Measurements from ENCODE around the gene FAM32A.

FAM32A gene

DNA sequence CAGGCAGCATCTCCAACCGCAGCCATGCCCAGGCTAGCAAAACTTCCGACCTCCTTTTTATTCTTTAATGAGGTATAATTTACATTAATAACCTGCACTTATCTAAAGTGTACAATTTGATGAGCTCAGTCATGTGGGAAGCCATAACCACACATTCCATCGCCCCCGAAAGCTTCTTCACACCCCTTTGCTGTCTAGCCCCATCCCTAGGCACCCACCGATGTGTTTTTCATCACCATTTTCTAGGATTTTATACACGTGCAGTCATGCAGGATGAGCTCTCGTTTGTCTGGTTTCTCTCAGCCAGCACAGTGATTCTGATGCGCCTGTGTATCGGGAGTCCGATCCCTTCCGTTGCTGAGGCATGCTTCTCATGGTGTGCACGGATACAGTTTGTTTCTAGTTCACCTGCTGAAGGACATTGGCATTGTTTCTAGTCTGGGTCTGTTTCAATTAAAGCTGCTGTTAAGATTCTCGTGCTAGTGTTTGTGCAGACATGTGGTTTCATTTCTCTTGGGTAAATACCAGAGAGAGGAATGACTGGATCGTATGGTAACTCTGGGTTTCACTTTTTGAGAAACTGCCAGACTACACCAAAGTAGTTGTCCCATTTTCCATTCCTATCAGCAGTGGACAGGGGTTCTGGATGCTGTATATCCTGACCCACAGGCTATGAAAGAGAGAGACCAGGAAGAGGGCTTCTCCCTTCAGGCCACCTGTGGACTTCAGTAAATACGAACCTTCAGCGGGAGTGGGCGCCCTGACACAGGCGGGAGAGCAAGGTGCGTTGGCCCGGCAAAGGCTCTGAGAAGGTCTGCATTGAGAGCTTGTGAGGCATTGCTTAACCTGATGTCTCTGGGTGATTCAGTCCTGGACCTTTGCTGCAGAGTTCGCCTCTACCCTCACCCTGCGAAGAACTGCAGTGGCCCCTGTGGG, 17.4 kb downstream of the FAM32A start:
- no peak for DNase-seq (ENCODE audit: low read depth in 3 of 3)

DNA sequence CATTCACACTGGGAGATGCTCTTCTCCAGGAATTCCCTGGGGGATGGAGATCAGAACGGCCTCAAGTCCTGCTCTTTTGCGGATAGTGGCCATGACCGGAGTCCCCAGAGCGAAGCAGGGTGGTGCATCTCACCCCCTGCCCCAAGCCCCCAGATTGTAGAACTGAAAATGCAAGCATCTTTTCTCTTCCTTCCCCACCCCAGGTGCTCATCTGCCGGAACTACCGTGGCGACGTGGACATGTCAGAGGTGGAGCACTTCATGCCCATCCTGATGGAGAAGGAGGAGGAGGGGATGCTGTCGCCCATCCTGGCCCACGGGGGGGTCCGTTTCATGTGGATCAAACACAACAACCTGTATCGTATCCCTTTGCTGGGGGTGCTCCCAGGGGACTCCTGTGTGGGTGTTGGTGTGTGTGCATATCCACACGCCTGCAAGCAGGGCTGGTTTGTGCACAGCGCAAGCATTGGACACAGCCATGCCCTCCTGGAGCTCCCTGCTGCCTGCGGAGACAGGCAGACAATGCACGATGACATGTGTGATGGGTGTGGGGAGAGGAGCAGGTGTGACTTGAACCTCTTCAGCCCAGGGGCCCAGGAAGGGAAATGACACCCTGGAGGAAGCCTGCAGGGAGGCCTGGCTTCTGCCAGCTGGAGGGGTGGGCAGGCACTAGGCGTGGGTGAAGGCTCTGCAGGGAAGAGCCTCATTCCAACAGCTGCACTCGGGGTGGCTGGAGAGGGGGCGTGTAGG, 18.2 kb downstream of the FAM32A start:
- no peak for DNase-seq (ENCODE audit: low read depth in 3 of 3)

DNA sequence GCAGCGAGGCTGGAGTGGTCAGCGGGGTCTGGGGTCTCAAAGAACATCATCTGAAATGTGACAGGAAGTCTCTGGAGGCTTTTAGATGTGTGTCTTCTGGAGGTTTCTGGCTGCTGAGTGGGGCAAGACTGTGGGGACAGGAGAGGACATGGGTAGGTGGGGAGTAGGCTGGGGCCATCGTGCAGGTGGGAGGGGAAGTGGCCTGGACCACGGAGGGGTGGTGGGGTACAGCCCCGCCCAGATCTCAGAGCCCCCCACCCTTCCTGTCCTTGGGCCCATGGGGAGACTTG, 18.7 kb downstream of the FAM32A start:
- DNase-seq (ENCODE audit: low read depth in 3 of 3), result no peak

DNA sequence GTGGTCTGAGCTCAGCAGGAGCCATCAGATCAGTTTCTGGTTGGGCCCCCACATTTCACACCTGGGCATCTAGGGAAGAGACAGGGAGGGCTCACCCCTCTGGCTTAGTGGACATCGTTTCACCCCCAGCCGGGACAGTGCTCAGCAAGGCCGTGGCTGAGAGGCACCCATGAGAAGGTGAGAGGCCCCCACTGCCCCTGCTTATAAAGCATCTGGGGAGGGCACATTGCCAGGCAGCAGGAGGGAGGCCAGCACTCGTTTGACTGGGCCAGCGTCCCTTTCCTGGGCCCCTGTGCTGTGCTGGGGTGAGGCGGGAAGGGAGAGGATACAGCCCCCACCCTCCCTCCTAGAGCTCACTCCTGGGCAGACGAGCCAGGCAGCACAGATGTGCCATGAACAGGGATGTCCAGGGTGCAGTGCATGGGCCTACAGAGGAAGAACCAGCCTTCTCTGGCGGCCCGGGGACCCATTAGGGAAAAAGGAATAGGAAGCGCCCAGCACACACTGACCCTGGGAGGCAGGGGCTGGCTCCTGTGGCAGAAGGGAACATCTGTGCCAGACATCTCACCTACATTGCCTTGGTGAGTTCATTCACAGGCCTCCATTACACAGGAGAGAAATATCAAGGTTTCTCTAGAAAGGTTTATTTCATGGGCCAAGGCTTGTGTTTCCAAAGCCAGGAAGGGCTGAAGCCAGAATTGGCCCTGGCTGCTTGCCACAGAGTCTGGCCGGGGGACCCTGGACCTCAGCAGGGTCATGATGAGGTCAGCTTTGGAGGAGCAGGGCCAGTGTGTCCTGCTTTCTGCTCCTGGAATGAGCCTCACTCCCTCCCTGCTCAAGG, 20.2 kb downstream of the FAM32A start:
- DNase-seq (ENCODE audit: low read depth in 3 of 3), result no peak

DNA sequence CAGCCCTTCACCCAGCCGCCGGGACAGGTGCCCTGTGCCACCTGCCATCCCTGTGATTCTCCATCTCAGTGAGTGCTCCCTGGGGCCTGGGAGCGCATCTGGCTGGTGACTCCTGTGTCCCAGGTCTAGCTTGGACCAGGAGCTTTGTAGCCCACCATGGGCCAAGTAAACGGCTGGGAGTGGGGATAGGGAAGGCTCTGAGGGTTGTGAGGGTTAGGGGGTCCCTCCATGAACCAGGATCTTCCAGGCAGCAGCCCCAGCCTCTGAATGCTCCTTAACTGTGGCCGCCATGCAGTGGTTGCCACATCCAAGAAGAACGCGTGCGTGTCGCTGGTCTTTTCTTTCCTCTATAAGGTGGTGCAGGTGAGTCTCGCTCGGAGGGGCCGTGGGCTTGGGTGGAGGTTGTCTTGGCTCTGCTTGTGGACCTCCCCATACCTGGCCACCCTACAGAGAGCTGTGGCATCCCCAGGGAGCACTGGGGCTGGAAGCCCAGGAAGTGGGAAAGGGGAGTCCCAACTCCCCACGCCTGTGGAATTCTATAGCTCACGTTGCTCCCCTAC, 20.9 kb downstream of the FAM32A start:
- DNase-seq (ENCODE audit: low read depth in 3 of 3), result no peak

DNA sequence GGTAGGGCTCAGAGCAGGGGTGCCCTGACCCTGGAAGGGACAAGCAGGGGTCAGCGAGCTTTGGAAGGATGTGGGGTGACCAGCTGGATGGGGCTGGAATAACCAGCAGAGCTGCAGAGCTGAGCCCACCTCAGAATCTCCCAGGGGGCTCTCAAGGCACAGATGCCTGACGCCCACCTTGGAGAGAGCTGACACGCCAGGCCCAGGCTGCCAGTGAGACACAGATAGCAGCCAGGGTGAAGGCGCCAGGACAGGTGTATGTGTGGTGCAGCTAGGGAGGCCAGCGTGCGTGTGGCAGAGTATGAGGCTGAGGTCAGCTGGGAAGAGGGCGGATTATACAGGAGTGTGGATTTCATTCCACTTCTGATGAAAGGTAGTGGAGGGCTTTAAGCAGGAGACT, 21.4 kb downstream of the FAM32A start:
- DNase-seq (ENCODE audit: low read depth in 3 of 3), result no peak

DNA sequence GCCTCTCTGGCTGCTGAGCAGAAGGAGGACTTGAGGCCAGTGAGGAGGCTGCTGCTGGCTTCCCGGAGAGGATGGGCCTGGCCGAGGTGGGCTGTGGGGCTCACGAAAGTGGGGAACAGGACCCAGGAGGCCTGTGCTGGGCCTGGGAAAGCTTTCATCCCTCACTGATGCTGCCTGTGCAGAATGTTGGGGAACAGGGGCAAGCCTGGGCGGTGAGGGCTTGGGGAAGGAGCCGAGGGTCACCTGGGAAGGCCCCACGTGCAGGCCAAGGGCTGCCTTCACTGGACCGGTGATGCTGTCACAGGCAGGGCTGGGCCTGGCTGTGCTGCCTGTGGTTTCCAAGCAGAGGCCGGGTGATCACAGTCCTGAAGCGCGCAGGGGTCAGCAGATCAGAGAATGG, 21.9 kb downstream of the FAM32A start:
- no peak for DNase-seq (ENCODE audit: low read depth in 3 of 3)

DNA sequence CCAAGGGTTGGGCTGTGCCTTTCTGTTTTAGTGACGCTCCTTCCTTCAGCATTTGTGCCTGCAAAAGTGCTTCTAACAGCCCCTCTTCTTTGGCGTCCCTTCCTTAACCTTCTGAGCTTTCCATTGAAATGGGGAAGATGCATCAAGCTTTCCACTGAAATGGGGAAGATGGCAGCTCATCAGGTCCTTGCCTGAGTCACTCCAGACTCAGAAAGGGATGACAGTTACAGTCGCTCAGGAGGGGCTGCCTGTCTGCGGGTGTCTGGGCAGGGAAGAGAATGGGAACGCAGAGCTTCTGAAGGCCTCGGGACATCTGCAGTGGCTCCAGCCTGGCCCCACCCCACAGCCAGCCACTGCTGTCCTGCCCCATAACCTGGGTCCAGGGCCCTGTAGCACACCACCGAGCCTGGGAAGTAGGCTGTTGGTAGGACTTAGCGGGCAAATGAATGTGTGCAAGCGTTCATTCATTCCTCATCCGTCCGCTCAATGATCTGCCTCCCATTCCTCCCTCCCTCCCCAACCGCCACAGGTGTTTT, 22.3 kb downstream of the FAM32A start:
- no peak for DNase-seq (ENCODE audit: low read depth in 3 of 3)

DNA sequence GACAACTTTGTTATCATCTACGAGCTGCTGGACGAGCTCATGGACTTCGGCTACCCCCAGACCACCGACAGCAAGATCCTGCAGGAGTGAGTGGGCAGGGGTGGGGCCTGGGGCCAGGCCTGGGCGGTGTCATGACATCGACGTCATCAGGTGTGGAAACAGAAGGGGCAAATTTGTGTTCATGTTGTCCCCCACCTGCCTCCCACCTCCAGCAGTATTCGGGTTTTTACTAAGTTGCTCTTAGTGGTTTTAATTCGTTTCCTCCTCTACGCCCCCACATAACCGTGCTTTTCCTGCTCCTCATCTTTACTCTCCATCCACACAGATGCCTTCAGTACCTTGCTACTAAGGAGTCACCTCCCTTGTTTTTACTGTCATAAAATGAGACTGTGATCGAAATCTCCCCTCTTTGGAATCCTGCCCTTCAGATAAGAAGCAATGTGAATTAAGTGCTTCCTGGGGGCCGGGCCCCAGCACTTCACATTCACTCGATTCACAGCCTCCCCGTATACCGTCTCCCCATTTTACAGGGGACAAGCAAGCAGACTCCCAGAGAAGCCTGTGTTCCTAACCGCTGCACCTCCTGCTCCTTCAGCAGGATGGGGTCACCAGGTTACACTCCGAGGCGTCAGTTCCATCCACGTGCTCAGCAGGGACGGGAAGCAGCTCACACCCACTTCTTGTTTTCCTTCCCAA, 23.0 kb downstream of the FAM32A start:
- no peak for DNase-seq (ENCODE audit: low read depth in 3 of 3)

DNA sequence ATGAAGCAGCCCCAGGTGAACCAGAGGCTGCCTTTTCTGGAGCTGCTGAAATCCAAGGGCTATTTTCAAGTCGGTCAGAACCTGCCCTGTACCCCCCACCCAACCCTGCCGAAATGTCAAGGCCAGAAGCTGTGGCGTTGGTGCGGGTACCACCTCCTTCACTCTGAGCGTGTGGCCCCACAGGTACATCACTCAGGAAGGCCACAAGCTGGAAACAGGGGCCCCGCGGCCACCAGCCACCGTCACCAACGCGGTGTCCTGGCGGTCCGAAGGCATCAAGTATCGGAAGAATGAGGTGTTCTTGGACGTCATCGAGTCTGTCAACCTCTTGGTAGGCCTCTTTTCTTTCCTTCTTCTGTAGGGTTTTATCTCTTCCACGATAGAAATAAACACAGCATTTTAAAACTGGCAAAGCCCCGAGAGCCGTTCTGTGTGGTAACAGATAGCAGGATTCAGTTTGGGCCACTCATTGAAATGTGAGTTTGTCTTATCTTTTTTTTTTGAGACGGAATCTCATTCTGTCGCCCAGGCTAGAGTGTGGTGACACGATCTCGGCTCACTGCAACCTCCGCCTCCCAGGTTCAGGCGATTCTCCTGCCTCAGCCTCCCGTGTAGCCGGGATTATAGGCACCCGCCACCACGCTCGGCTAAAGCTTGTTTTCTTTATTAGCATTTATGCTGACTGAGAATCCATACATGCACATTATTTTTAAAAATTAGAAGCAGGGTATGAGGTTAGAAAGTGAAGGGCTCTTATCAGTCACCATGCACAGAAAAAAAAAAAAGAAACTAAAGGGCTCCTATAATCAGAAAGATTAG, 23.8 kb downstream of the FAM32A start:
- DNase-seq (ENCODE audit: low read depth in 3 of 3), result no peak

DNA sequence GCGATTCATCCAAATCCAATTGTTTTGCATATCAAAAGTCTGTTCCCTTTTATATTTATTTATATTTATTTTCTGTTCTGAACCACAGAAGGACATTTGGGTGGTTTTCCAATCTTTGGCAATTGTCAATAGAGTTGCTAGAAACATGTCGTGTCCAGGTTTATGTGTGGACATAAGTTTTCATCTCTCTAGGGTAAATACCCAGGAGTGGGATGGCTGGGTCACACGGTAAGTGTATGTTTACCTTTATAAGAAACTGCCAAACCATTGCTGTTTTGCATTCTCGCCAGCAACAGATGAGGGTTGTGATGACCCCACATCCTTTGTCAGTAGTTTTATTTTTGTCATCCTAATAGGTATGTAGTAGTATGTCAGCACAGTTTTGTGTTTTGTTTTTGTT, 25.0 kb downstream of the FAM32A start:
- no peak for DNase-seq (ENCODE audit: low read depth in 3 of 3)

DNA sequence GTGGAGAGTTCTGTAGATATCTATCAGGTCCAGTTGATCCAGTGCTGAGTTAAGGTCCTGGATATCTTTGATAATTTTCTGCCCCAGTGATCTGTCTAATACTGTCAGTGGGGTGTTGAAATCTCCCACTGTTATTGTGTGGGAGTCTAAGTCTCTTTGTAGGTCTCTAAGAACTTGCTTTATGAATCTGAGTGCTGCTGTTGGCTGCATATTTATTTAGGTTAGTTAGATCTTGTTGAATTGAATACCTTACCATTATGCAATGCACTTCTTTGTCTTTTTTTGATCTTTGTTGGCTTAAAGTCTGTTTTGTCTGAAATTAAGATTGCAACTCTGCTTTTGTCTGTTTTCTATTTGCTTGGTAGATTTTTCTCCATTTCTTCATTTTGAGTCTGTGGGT, 27.9 kb downstream of the FAM32A start:
- DNase-seq (ENCODE audit: low read depth in 3 of 3), result no peak

DNA sequence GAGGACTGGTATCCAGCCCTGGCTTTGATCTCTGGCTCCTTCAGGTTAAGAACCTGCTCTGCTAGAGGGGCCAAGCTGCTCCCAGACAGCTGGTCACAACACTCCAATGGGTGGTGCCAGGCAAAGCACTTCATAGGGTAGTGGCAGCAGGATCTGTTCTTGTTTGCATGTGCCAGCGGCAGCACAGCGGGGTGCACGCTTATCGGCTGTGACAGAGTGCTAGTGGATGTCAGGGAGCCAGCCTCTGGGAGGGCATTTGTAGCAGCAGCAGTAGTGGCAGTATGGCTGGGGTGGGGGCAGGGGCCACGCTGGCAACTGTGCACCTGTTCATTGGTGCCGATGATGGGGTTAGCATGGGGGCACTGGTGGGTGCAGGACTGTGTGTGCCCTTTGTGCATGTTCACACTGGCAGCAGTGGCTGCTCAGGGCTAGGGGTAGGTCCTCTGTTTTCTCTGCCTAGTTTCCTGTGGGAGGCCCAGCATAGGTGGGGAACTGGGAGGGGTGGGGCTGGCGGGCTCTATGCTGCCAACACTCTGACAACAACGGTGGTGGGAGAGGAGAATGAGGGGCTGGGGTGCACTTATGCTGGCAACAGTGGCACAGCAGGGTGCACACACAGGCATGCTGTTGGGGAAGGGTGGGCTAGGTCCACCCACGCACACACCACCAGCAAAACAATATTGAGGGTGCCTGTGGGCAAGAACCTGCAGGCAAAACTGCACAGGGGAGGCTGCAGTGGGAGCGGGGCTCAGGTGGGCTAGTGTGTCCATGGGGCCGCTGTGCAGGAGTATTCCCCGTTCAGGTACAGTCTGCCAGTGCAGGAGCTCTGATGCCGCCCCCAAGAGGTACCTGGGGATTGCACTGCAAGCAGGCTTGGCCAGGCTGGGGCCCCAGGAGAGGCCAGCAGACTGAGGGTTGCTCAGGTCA, 31.8 kb downstream of the FAM32A start:
- DNase-seq (ENCODE audit: low read depth in 3 of 3), result no peak

DNA sequence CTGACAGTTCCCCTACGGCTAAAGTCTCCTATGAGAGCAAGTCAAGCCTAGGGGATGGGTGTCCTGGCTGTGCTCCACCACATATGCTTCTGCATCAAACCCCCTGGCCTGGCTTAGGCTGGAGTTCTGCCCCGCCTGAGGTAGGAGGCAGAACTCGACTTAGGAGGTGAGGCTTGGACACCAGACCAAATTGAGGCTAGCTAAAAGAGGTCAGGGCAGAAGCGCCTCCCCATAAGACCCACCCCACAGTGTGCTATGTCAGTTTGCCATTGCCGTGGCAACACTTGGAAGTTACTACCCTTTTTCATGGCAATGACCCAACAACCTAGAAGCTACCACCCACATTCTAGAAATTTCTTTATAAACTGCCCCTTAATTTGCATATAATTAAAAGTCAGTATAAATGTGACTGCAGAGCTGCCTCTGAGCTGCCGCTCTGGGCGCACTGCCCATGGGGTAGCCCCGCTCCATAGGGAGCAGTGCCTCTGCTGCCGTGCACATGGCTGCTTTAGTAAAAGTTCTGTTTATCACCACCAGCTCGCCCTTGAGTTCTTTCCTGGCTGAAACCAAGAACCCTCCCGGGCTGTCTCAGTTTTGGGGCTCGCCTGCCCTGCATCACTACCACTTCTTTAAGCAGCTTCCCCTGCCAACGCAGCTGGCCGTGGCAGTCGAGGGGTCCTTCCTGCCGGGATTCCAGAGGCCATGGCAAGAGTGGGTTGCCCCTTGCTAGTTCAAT, 32.7 kb downstream of the FAM32A start:
- DNase-seq (ENCODE audit: low read depth in 3 of 3), result no peak

DNA sequence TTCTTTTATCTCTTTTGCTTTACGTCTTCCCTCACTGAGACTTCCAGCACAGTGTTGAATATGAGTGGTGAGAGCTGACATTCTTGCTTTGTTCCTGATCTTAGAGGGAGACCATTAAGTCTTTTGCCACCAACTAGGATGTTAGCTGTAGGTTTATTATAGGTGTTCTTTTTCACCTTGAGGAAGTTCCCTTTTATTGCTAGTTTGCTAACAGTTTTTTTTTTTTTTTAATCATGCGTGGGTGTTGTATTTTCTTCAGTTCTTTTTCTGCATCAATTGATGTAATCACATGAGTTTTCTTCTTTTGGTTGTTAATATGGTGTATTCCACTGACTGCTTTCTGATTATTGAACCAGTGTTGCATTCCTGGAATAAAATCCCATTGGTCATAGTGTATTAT, 33.6 kb downstream of the FAM32A start:
- no peak for DNase-seq (ENCODE audit: low read depth in 3 of 3)

DNA sequence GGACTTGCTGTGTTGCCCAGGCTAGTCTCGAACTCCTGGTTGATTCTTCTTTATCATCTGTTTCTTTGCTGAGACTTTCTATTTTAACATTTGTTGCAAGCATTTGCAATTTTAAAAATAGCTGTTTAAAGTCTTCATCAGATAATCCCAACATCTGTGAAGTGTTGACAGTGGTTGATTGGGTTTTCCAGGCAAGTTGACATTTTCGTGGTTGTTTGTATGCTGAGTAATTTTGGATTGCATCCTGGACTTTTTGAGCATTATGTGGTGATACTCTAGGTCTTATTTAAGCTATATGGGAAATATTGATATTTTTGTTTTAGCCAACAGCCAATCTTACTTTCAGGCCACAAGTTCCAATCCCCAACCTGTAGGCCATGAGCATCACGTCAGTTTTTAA, 37.6 kb downstream of the FAM32A start:
- no peak for DNase-seq (ENCODE audit: low read depth in 3 of 3)

DNA sequence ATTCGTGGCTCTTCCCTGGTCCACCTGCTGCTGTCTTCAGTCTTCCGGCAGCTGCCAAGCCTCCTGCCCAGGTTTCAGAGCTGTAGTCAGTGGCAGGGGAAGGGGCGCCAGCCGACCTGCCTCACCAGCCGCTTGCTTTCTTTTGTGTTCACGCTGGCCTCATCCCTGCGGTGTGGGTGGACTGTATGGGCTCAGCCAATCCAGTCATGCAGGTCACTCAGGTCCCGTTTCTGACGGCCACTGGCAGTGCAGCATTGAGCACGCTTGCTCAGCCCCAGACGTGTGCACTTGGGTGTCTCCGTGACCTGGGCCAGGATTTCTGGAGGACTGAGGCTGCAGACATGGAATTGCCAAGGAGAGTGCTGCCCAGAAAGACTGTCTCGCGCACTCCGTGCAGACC, 38.5 kb downstream of the FAM32A start:
- DNase-seq (ENCODE audit: low read depth in 3 of 3), result no peak

DNA sequence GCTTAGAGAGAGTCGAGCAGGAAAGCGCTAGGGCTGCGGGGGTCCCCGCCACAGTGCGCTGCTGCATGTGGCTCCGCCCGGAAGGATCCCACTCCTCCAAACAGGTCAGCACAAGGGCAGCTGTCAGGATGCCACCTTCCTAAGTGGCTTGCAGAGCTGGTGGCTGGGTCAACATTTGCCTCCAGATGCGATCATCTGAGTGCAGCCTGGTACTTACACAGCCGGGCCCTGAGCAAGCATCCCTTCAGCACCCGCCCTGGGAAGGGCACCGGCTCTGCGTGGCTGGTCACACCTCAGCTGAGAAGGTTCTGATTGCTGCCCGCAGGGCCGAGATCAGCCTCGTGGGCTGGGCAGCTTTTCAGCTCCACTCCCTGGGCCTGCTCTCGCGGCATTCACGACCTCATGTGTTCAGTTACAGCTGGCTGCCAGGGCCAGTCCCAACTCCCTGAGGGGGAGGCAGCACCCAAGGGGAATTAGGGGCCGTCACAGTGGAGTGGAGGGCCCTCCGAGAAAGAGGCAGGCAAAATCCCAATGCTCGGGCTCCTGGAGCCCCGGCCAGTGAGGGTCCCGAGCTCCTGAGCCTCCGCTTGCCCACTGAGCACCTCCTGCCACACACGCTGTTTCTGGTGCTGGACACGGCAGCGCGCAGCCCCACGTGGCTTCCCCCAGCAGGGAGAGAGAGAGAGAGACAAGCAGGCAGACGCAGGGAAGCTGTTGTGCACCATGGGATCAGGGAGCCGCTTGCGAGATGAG, 39.3 kb downstream of the FAM32A start:
- DNase-seq (ENCODE audit: low read depth in 3 of 3), result no peak
